H9 (cell line): ENCODE data around the gene ANKRD44. TPM values are rescaled to one million over a fixed set of nuclear protein-coding genes. Genes with fewer than 3 reads are reported as not detected.

Source experiments
- DNase-seq: peaks from one replicate; pipeline ENCODE4 v3.0.0-alpha.2; 2017
- H2AFZ ChIP-seq: one replicate; pipeline ENCODE4 v1.6.1; 2013; ENCODE audit warnings: mild to moderate bottlenecking, low read length, control low read depth, moderate library complexity
- H2AK5ac ChIP-seq: 2 replicates; pipeline ENCODE4 v1.6.1; 2013; ENCODE audit warnings: low read length, control low read depth, mixed read lengths; ENCODE audit not compliant: insufficient read length
- H2BK120ac ChIP-seq: one replicate; pipeline ENCODE4 v1.6.1; 2013; ENCODE audit warnings: low read depth, mild to moderate bottlenecking, low read length, control low read depth, inconsistent platforms; ENCODE audit not compliant: poor library complexity, severe bottlenecking
- H2BK12ac ChIP-seq: 2 replicates; pipeline ENCODE4 v1.6.1; 2013; ENCODE audit warnings: low read length, control low read depth, mixed read lengths, low read depth; ENCODE audit not compliant: insufficient read length
- H2BK15ac ChIP-seq: 2 replicates; pipeline ENCODE4 v1.6.1; 2013; ENCODE audit warnings: low read depth, low read length, control low read depth
- H2BK20ac ChIP-seq: one replicate; pipeline ENCODE4 v1.6.1; 2013; ENCODE audit warnings: low read depth, mild to moderate bottlenecking, low read length, control low read depth, inconsistent platforms; ENCODE audit not compliant: poor library complexity, severe bottlenecking
- H2BK5ac ChIP-seq: 2 replicates; pipeline ENCODE4 v1.6.1; 2013; ENCODE audit warnings: low read length, control low read depth, mixed read lengths; ENCODE audit not compliant: insufficient read length
- H3K14ac ChIP-seq: 2 replicates; pipeline ENCODE4 v1.6.1; 2013; ENCODE audit warnings: low read length, control low read depth; ENCODE audit not compliant: insufficient read depth
- H3K18ac ChIP-seq: 2 replicates; pipeline ENCODE4 v1.6.1; 2013; ENCODE audit warnings: low read depth, mild to moderate bottlenecking, mixed read lengths, low read length, control low read depth; ENCODE audit not compliant: insufficient read length
- H3K23ac ChIP-seq: 2 replicates; pipeline ENCODE4 v1.6.1; 2013; ENCODE audit warnings: low read length, control low read depth, mixed read lengths, low read depth; ENCODE audit not compliant: insufficient read length
- H3K23me2 ChIP-seq: 2 replicates; pipeline ENCODE4 v1.6.1; 2013; ENCODE audit warnings: low read depth, mild to moderate bottlenecking, mixed read lengths, low read length, control low read depth; ENCODE audit not compliant: insufficient read length, poor library complexity, severe bottlenecking
- H3K27ac ChIP-seq: 2 replicates; pipeline ENCODE4 v1.5.1; 2013; ENCODE audit warnings: low read length, control low read depth, mixed read lengths, low read depth; ENCODE audit not compliant: insufficient read length
- H3K27me3 ChIP-seq: 2 replicates; pipeline ENCODE4 v1.6.1; 2013; ENCODE audit warnings: low read length, control low read depth, inconsistent platforms; ENCODE audit not compliant: insufficient read depth
- H3K4ac ChIP-seq: 2 replicates; pipeline ENCODE4 v1.6.1; 2013; ENCODE audit warnings: low read depth, mild to moderate bottlenecking, control low read depth, inconsistent platforms, low read length, moderate library complexity
- H3K4me1 ChIP-seq: 2 replicates; pipeline ENCODE4 v1.6.1; 2013; ENCODE audit warnings: low read length, control low read depth, inconsistent platforms; ENCODE audit not compliant: insufficient read depth
- H3K4me2 ChIP-seq: 2 replicates; pipeline ENCODE4 v1.6.1; 2013; ENCODE audit warnings: low read length, control low read depth, mixed read lengths; ENCODE audit not compliant: insufficient read length, insufficient read depth
- H3K56ac ChIP-seq: 2 replicates; pipeline ENCODE4 v1.6.1; 2013; ENCODE audit warnings: low read depth, mild to moderate bottlenecking, mixed read lengths, low read length, control low read depth; ENCODE audit not compliant: insufficient read length
- H3K79me1 ChIP-seq: 2 replicates; pipeline ENCODE4 v1.6.1; 2013; ENCODE audit warnings: low read depth, mild to moderate bottlenecking, moderate library complexity, low read length, control low read depth, inconsistent platforms; ENCODE audit not compliant: insufficient read depth, poor library complexity, severe bottlenecking
- H3K79me2 ChIP-seq: 2 replicates; pipeline ENCODE4 v1.6.1; 2013; ENCODE audit warnings: low read length, control low read depth, inconsistent platforms; ENCODE audit not compliant: insufficient read depth
- H3K9ac ChIP-seq: 2 replicates; pipeline ENCODE4 v1.6.1; 2013; ENCODE audit warnings: low read length, control low read depth, mixed read lengths; ENCODE audit not compliant: insufficient read length; ENCODE audit errors: extremely low read depth
- H3K9me3 ChIP-seq: one replicate; pipeline ENCODE4 v1.6.1; 2013; ENCODE audit warnings: low read depth, low read length, inconsistent platforms; ENCODE audit not compliant: control insufficient read depth
- H3T11ph ChIP-seq: one replicate; pipeline ENCODE4 v1.6.1; 2013; ENCODE audit warnings: mild to moderate bottlenecking, low read length, control low read depth, inconsistent platforms
- H4K20me1 ChIP-seq: one replicate; pipeline ENCODE4 v1.6.1; 2013; ENCODE audit not compliant: control insufficient read depth, insufficient read length, insufficient read depth
- H4K5ac ChIP-seq: 2 replicates; pipeline ENCODE4 v1.6.1; 2013; ENCODE audit warnings: low read depth, mild to moderate bottlenecking, mixed read lengths, low read length, control low read depth; ENCODE audit not compliant: insufficient read length
- H4K8ac ChIP-seq: replicated peaks from 2 replicates; pipeline ENCODE4 v1.6.1; 2013; ENCODE audit warnings: low read length, control low read depth, mixed read lengths, low read depth; ENCODE audit not compliant: insufficient read length
- H4K91ac ChIP-seq: 2 replicates; pipeline ENCODE4 v1.6.1; 2013; ENCODE audit warnings: low read depth, mild to moderate bottlenecking, moderate library complexity, mixed read lengths, low read length, control low read depth; ENCODE audit not compliant: insufficient read length
- H3K27ac Mint-ChIP-seq, 3 experiments: 2 replicates in 2 of 3; 3 replicates in 1 of 3; pipeline ENCODE4 v1.8.0; 2020 to 2021; ENCODE audit warnings: mixed read lengths in 3 of 3, mild to moderate bottlenecking in 1 of 3, moderate library complexity in 1 of 3
- H3K27me3 Mint-ChIP-seq: 2 replicates; pipeline ENCODE4 v1.8.0; 2021; ENCODE audit warnings: low read depth, mild to moderate bottlenecking, moderate library complexity, mixed read lengths
- H3K36me3 Mint-ChIP-seq, 3 experiments: 2 replicates in 2 of 3; 3 replicates in 1 of 3; pipeline ENCODE4 v1.8.0; 2020 to 2021; ENCODE audit warnings: low read depth in 3 of 3, mixed read lengths in 3 of 3; ENCODE audit not compliant: insufficient read depth in 1 of 3
- H3K4me1 Mint-ChIP-seq, 2 experiments: 2 replicates each; pipeline ENCODE4 v1.8.0; 2020; ENCODE audit warnings: mixed read lengths in 2 of 2
- H3K4me3 Mint-ChIP-seq, 2 experiments: 2 replicates in 1 of 2; 3 replicates in 1 of 2; pipeline ENCODE4 v1.8.0; 2020 to 2021; ENCODE audit warnings: mild to moderate bottlenecking in 2 of 2, mixed read lengths in 2 of 2, moderate library complexity in 1 of 2
- H3K9me3 Mint-ChIP-seq, 2 experiments: 2 replicates in 1 of 2; 3 replicates in 1 of 2; pipeline ENCODE4 v1.8.0; 2020; ENCODE audit warnings: mild to moderate bottlenecking in 2 of 2, mixed read lengths in 2 of 2, moderate library complexity in 1 of 2
- CTCF ChIP-seq: fragments of 200-600 bp; sonication (generic); conservative IDR thresholded peaks from 3 replicates; pipeline ENCODE4 v1.8.0; 2021; ENCODE audit warnings: antibody characterized with exemption, mild to moderate bottlenecking
- WGBS: extraction: QIAGEN DNeasy Blood & Tissue Kit; methylation state at CpG from one replicate; pipeline ENCODE4 v1.1.7; 2013; ENCODE audit warnings: missing lambda C conversion rate, low lambda C conversion rate, mixed read lengths; ENCODE audit not compliant: insufficient read length; ENCODE audit errors: extremely low coverage; 5-methylcytosine and 5-hydroxymethylcytosine counted together
- total RNA-seq: library from RNA; stranded (reverse); gene quantifications from 2 replicates; pipeline ENCODE4 v1.2.1, GENCODE V29; 2021

ANKRD44 gene
- total RNA-seq, 1 experiment from 2014 or later = 1.9 TPM

- WGBS = no CpG with 5 or more reads among the region's 4 CpGs
- Mint-ChIP-seq H3K27ac (no peak overlapping the region), H3K4me1 (peaks cover 2 to 5% of the 10 kb centered on the region in 2 experiments; a peak in 1 of 4 replicates), H3K27me3 (no peaks in the 10 kb centered on the region), H3K36me3 (no peaks in the 10 kb centered on the region), H3K9me3 (no peaks in the 10 kb centered on the region), H3K4me3 (no peak overlapping the region)
- Histone ChIP-seq H2BK120ac (no peak overlapping the region), H3K23me2 (no peaks in the 10 kb centered on the region), H3K79me1 (no peaks in the 10 kb centered on the region), H3K4me2 (no peak overlapping the region), H2BK20ac (no peak overlapping the region), H4K20me1 (no peaks in the 10 kb centered on the region), H3K4me1 (no peaks in the 10 kb centered on the region), H3T11ph (no peak overlapping the region), H3K56ac (no peak overlapping the region), H3K14ac (no peak overlapping the region), H3K79me2 (no peaks in the 10 kb centered on the region), H3K9ac (no peak overlapping the region), H2BK12ac (no peak overlapping the region), H3K4ac (no peak overlapping the region), H2AFZ (no peak overlapping the region), H2BK5ac (no peak overlapping the region), H2AK5ac (no peak overlapping the region), H4K8ac (no peak overlapping the region), H3K27ac (no peak overlapping the region), H4K5ac (no peak overlapping the region), H2BK15ac (no peak overlapping the region), H3K23ac (no peak overlapping the region), H4K91ac (no peak overlapping the region), H3K27me3 (no peaks in the 10 kb centered on the region), H3K18ac (no peak overlapping the region), H3K9me3 (no peaks in the 10 kb centered on the region)
- DNase-seq = no peak
- TF ChIP-seq CTCF = no peak
These were observed 37.1 kb downstream of the ANKRD44 start for GRCh38 chr2:197273485-197273884.
